HL-60/S4 treated with retinoic acid at 250 ng/mL for 4 days and 3 days (cell line): ENCODE results near the gene GRIP2.

ENCODE experiments used
- in situ Hi-C: fragments of 300-500 bp; cut with MboI; formaldehyde crosslinking; loops from 2 replicates; pipeline ENCODE4 v1.7.0; 2022; ENCODE audit warnings: low sequenced_read_pairs

Gene GRIP2

GRCh38 chr3:14541646-14542045, 1.5 kb upstream of the GRIP2 start:
- in situ Hi-C loops = no loop called here

GRCh38 chr3:14540821-14541385, 761 bp upstream of the GRIP2 start:
- in situ Hi-C loops = no loop called here

GRCh38 chr3:14539384-14539741, 779 bp downstream of the GRIP2 start:
- in situ Hi-C loops = no loop called here

- in situ Hi-C loops = no loop called here
These were observed 1.6 kb downstream of the GRIP2 start for GRCh38 chr3:14538451-14539088.

DNA sequence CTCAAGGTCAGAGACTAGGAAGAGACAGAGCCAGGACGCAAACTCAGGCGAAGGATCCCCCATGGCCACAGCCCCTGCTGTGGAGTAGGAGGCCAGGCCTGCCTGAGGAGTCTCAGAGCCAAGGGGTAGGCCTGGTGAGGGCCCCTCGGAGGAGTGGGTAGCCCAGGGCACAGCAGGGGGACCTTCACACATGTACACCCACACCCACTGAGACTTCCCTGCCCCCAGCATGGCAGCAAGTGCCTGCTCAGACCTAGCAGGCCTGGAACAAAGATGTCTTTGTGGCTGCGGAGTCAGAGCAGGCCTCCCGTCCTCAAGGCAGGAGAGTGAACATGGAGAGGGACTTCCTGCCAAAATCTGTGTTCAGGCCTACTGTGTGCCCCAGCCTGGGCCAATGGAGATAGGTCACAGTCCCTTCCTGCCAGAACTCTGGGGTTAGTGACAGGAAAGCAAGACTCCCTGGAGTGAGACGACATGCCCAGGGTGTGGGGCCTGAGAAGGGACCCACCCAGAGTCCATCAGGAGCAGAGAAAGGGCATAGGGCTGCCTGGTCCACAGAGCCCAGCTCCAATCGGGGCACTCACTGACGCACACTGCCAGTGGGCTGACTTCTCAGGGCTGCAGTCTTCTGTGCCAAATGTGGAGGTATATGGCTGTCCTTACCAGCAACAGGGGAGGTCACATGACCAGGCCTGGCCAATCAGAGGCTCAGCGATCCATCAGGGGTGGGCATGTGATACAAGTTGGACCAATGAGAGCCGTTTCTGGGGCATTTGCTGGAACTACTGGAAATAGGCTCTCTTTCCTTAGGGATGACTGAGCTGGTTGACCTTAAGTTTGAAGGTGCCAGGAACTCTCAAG, 2.3 kb downstream of the GRIP2 start:
- in situ Hi-C loops = no loop called here

DNA sequence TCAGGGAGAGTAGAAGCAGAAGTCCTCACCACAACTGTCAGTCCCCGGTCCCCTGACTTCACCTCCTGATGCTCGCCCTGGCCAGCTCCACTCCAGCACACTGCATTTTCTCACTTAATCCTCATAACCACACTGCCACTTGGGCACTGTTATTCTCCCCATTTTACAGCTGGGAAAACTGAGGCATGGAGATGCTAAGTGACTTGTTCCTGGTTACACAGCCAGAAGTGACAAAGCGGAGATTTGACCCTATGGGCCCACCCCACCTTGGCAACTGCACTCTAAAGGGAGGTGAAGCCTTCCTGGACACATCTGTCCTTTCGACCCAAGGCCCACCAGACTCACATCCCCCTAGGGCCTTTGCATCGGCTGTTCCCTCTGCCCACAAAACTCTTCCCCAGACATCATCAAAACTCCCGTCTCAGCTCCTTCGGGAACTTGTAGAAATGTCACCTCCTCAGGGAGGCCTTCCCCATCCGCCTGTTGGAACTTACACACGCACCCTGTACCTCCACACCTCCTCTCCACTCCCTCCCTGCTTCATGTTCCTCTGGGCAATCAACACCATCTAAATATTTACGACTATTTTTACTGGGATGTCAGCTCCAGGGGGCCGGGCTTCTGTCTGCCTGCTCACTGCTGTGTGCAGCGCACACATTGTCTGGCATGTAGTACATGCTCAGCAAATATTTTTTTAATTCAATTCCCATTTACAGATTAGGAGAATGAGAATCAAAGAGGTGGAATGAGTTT, 3.1 kb downstream of the GRIP2 start:
- in situ Hi-C loops = no loop called here

DNA sequence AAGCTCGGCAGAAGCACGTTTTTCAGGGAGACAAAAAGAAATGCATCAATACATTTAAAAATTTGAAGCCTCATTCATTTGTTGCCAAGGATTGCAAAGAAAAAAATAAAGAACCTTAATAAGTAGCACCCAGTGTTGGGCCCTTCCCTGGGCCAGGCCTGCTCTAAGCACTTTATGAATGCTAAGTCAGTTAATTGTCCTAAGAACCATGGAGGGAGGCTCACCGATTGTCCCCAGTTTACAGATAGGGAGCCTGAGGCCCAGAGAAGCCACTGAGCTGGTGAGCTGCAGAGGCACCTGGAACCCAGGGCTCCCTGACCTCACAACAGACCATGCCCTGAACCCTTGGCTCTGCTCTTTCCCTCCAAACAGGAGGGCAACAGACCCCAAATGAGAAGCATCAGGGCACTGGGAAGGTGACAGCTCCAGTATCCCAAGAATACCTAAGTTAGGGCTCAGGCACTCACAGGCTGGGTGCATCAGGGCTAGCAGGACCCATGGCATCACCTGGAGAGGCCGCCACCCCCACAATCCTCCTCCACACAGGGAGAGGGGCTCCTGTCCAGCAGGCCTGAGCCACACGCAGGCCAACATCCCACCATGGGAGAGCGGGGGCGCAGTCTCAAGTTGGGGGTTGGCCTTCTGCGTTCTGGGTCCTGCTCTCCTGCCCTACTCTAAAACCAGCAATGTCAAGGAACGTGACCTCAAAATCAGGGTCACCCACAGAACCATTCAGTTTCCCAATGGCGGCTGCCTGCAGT, 3.9 kb downstream of the GRIP2 start:
- in situ Hi-C loops = no loop called here

DNA sequence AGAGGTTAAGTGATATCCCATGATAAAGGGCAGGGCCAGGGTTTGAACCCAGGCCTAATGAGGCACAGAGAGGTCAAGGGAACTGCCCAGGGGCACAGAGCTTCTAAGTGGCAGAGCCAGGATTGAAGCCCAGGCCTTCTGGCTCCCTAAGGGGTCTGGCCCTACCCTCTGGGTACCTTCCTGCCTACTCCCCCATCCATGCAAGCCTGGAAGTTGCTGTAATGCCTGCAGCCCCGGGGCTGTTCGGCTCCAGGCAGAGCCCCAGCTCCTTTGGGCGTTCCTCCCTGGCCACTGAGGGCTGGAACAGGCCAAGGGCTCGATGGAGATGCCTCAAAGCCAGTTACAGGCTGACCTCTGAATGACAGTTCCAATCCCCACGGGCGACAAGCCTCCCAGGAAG, 4.5 kb downstream of the GRIP2 start:
- in situ Hi-C loops = no loop called here

- in situ Hi-C loops = no loop called here
These were observed 5.5 kb downstream of the GRIP2 start for GRCh38 chr3:14534516-14535191.

DNA sequence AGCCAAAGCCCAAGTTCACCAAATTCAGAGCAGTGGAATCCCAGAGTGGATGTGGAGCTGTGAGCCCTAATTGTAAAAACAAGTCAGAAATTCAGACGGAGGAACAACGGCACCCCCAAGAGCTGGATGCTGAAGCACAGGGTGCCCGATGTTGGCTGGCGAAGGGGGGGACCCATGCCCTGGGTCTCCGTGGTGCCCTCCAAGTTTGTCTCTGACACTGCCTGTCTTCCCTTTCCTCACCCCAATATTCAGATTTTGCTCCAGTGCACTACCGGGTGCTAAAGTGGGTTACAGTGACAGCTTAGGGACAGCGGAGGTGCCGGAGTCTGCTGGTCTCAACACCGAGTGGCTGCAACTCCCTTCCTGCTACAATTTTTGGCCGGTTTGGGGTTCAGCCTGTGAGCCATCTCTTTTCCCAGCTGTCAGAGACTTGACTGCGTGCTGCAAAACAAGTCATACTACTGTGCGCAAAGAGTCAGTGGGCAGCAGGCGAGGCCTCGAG, 6.6 kb downstream of the GRIP2 start:
- in situ Hi-C loops = no loop called here

- in situ Hi-C loops = no loop called here
These were observed 7.3 kb downstream of the GRIP2 start for GRCh38 chr3:14532691-14533456.

GRCh38 chr3:14531856-14532395, 8.2 kb downstream of the GRIP2 start:
- in situ Hi-C loops = no loop called here

DNA sequence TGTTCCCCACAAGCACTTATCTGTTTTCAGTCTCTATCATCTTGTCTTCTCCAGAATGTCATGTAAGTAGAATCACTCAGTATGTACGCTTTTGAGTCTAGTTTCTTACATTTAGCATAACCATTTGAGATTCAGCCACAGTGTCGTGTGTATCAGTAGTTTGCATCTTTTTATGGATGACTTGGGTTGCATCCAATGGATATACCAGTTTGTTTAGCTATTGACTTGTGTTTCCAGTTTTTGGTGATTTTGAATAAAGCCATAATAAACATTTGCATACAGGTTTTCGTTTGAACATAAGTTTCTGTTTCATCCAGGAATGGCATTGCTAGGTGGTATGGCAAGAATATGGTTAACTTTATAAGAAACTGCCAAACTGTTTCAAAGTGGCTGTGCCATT, 12.1 kb downstream of the GRIP2 start:
- in situ Hi-C loops = no loop called here

DNA sequence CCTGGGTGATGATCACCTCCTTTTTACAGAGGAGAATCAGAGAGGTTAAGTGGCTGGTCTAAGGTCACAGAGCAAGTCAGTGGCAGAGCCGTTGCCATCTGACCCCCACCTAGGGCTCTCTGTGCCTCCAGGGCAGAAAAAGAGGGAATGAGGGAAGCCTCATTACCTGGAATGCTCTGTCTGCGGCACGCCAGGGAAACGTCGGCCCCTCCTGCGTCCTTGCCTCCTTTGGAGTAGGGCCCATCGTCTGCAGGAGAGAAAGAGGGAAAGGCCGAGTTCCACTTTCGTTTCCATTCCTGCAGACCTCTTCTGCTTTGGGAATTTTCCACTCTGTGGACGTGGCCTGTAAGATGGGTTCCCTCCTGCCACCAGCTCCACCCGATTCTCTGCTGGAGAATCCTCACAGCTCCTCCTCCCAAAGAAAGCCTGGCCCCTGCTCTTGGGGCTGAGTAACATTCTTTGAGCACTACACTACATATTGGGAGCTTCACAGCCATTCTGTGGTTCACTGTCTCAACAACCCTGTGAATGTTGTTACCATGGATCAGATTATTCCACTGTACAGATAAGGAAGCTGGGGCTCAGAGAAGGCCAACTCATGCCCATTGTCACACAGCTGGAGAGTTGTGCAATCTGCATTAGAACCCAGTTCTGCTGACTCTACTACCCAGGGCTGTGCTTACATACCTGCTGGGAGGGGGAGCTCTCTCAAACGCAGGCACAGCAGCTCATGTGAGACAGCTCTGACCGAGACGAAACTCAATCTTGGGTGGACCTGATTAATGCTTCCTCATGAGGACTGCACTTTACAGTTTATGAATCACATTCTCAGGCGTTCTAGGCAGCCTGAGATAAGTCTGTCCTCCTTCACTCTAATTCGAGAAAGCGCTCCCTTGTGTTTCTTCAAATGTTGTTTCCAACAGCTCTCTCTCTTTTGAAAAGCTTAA, 14.2 kb downstream of the GRIP2 start:
- in situ Hi-C loops = no loop called here

- in situ Hi-C loops = no loop called here
These were observed 15.1 kb downstream of the GRIP2 start for GRCh38 chr3:14524920-14525660.

DNA sequence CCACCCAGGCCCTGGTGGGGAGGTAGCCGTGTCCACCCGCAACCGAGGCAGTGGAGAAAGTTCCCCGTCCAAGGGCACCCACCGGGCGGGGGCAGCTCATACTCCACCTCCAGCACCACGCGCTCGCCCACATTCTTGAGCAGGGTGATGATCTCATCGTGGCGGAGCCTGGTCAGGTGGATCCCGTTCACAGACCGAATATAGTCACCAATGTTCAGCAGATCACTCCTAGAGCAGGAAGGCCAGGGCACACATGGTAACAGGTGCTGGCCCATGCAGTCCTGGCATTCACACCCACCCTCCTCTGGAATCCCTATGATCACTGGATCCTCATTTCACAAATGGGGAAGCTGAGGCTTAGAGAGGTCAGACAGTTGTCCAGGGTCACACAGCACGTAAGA, 15.8 kb downstream of the GRIP2 start:
- in situ Hi-C loops = no loop called here

DNA sequence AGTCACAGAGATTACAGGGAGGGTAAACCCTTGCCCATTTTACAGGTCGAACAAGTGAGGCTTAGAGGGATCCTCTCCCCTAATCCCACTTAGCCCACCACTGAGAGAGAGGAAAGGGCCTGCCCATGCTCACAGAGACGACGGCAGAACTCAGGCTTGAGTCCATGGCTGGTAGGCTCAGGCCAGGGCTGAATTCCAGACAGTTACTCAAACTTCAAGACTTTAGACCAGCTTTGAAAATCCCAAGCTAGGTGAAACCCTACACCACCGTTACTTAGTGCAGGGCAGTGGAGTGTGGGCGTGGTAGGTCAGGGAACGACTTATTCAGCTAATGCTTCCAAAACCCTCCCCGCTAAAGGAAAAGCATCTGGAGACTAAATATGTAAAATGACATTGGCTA, 16.4 kb downstream of the GRIP2 start:
- in situ Hi-C loops = no loop called here
